ENCODE results near the gene PLCH1. TPM values are rescaled to one million over a fixed set of nuclear protein-coding genes. Genes with fewer than 3 reads are reported as not detected.

The PLCH1 gene
- total and polyA plus RNA-seq, 2 of the 13 experiments (the other 11 are each of a cell fraction or from before 2014, with no cell fraction given), result 2.0 to 3.0 TPM

- TF ChIP-seq ZNF136 (CRISPR knock-in tag; IDR thresholded peaks at IDR 0.05; ENCODE audit: low read depth), result no peak
These were observed 12.7 kb upstream of the PLCH1 start (continued) for GRCh38 chr3:155757577-155757976.

DNA sequence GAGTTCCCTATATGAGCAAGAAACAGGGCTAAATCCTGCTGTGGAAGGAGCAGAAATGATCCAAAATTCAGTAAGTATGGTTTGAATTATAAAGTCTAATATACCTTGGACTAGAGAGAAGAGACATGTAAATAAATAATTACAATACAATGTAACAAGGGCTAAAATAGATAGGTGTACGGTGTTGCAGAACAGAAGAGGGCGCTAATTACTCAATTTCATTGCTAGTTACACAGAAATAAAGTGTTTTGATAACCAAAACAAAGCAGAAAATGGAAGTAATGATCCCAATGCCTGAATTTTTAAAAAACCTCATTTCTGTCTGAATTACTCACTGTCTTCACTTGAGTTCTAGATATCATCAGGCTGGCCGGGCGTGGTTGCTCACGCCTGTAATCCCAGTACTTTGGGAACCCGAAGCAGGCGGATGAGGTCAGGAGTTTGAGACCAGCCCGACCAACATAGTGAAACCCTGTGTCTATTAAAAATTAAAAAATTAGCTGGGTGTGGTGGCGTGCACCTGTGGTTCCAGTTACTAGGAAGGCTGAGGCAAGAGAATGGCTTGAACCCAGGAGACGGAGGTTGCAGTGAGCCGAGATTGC lies 8.3 kb upstream of the PLCH1 start:
- POLR2A ChIA-PET, result no interaction called here
- H3K9me3 ChIP-seq (ENCODE audit: low read length), result no peaks in the 10 kb centered on the region
- H3K4me3 ChIP-seq (replicated peaks in 1 of 3; ENCODE audit: insufficient read depth in 1 of 3, low read depth in 2 of 3, low read length in 3 of 3), result no peak overlapping the region
- no peak overlapping the region for H3K9ac ChIP-seq (ENCODE audit: insufficient read depth, low read depth, low read length)
- no peak overlapping the region for H3K27ac ChIP-seq (ENCODE audit: extremely low read length, insufficient read depth, low read length)
- WGBS (ENCODE audit: low lambda C conversion rate), result 78% methylated on average over 11 of the region's 11 CpGs
- no TSS peak for BruUV-seq (replicated peaks)
- peak; percentile 39 for DNase-seq (ENCODE audit: low spot score)
- intact Hi-C loops (cut with micrococcal nuclease; ENCODE audit: unreplicated experiment), result no loop called here
- no peak overlapping the region for H2AFZ ChIP-seq (ENCODE audit: low read length)
- no peak overlapping the region for H3K4me2 ChIP-seq (ENCODE audit: low read depth, low read length)
- no peaks in the 10 kb centered on the region for H3K36me3 ChIP-seq (replicated peaks in 1 of 2; ENCODE audit: control insufficient read depth in 1 of 2, insufficient read depth in 2 of 2, low read length in 2 of 2)
- CTCF ChIA-PET (ENCODE audit: low intra/inter-chr PET ratio, low total read pairs), result interaction anchor here (0.8 kb wide), 1 partner anchor 107 kb away, joined by 4 read pairs; no protein-coding TSS in a partner anchor
- no peaks in the 10 kb centered on the region for H3K79me2 ChIP-seq (ENCODE audit: insufficient read depth, low read length)
- no peaks in the 10 kb centered on the region for H3K27me3 ChIP-seq (ENCODE audit: control insufficient read depth in 1 of 2, insufficient read depth in 2 of 2, low read length in 2 of 2)
- H3K4me1 ChIP-seq (ENCODE audit: insufficient read depth, low read length), result peaks cover 19% of the 10 kb centered on the region
- 0 out of 3 replicates have a peak, but pooled peaks have one; percentile 29 for ATAC-seq
- no peak for FAIRE-seq
- in situ Hi-C loops (cut with HindIII; ENCODE audit: extremely low pct_ligation_motif_present, low pct_unique_long_range_greater_than_20kb), result no loop called here
- H4K20me1 ChIP-seq (ENCODE audit: insufficient read depth, low read length), result no peaks in the 10 kb centered on the region
- TF ChIP-seq ZNF354B (CRISPR knock-in tag; IDR thresholded peaks at IDR 0.05) (no peak), WIZ (CRISPR knock-in tag; IDR thresholded peaks at IDR 0.05) (no peak), RXRB (CRISPR knock-in tag; IDR thresholded peaks at IDR 0.05; ENCODE audit: borderline replicate concordance) (no peak), ARNTL (CRISPR knock-in tag; IDR thresholded peaks at IDR 0.05) (no peak), ZNF432 (CRISPR knock-in tag; IDR thresholded peaks at IDR 0.05; ENCODE audit: borderline replicate concordance) (no peak), FOXA3 (CRISPR knock-in tag; IDR thresholded peaks at IDR 0.05) (peak; percentile 32; the same call in 1 of the 2 replicates), FOXA1 (IDR thresholded peaks at IDR 0.05) (no peak), FOXA1 (CRISPR knock-in tag; IDR thresholded peaks at IDR 0.05) (no peak), DZIP1 (CRISPR knock-in tag; IDR thresholded peaks at IDR 0.05) (no peak)
- TF ChIP-seq, protein P1, sequence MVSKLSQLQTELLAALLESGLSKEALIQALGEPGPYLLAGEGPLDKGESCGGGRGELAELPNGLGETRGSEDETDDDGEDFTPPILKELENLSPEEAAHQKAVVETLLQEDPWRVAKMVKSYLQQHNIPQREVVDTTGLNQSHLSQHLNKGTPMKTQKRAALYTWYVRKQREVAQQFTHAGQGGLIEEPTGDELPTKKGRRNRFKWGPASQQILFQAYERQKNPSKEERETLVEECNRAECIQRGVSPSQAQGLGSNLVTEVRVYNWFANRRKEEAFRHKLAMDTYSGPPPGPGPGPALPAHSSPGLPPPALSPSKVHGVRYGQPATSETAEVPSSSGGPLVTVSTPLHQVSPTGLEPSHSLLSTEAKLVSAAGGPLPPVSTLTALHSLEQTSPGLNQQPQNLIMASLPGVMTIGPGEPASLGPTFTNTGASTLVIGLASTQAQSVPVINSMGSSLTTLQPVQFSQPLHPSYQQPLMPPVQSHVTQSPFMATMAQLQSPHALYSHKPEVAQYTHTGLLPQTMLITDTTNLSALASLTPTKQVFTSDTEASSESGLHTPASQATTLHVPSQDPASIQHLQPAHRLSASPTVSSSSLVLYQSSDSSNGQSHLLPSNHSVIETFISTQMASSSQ (IDR thresholded peaks at IDR 0.05; ENCODE audit: low read depth), result no peak
- TF ChIP-seq, protein P1 (CRISPR knock-in tag; IDR thresholded peaks at IDR 0.05; ENCODE audit: borderline replicate concordance), result no peak
- TF ChIP-seq, protein P2, sequence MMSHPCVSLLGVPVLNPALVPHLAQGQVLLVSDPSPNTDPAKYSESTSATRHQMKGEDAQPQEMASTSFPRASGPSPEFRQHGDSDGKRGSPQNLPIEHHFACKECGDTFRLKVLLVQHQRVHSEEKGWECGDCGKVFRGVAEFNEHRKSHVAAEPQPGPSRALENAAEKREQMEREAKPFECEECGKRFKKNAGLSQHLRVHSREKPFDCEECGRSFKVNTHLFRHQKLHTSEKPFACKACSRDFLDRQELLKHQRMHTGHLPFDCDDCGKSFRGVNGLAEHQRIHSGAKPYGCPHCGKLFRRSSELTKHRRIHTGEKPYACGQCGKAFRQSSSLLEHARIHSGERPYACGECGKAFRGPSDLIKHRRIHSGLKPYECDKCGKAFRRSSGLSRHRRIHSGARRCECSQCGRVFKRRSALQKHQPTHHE (CRISPR knock-in tag; IDR thresholded peaks at IDR 0.05; ENCODE audit: borderline replicate concordance), result no peak

Measured in HepG2 (cell line).